Measurements from ENCODE around the gene SLC6A6. TPM values are rescaled to one million over a fixed set of nuclear protein-coding genes. Genes with fewer than 3 reads are reported as not detected.

Gene SLC6A6
- total RNA-seq, 2 experiments from 2014 or later = 27.8 to 31.2 TPM

GRCh38 chr3:14474363-14475081 is 72.1 kb downstream of the SLC6A6 start:
- no peaks in the 10 kb centered on the region for H3K27me3 ChIP-seq (ENCODE audit: control insufficient read depth in 1 of 2, insufficient read depth in 2 of 2, low read length in 2 of 2)
- CTCF ChIA-PET = no interaction called here
- intact Hi-C loops (cut with DNase I, micrococcal nuclease) = no loop called here
- POLR2A ChIA-PET = no interaction called here
- H3K4me1 ChIP-seq (ENCODE audit: insufficient read depth, low read length) = no peaks in the 10 kb centered on the region
- H3K36me3 ChIP-seq (ENCODE audit: insufficient read depth, low read length) = peaks cover 93% of the 10 kb centered on the region
- TF ChIP-seq CTCF (IDR thresholded peaks at IDR 0.05) = no peak
- Mint-ChIP-seq H3K4me3 (no peak overlapping the region), H3K4me1 (ENCODE audit: low read depth) (no peaks in the 10 kb centered on the region), H3K9me3 (no peaks in the 10 kb centered on the region), H3K27ac (no peak overlapping the region), H3K27me3 (no peaks in the 10 kb centered on the region), H3K36me3 (ENCODE audit: low read depth) (peaks cover 66% of the 10 kb centered on the region)
- no peaks in the 10 kb centered on the region for H3K9me3 ChIP-seq (ENCODE audit: control insufficient read depth in 1 of 2, insufficient read depth in 1 of 2, low read length in 2 of 2)
- H3K27ac ChIP-seq (ENCODE audit: low read depth in 1 of 2, low read length in 2 of 2) = no peak overlapping the region
- ATAC-seq (ENCODE audit: poor library complexity) (no peak), DNase-seq (no peak)
- no peak overlapping the region for H3K4me3 ChIP-seq (ENCODE audit: low read length)

GRCh38 chr3:14475621-14476020 is 73.2 kb downstream of the SLC6A6 start:
- ChIA-PET POLR2A (no interaction called here), CTCF (no interaction called here)
- H3K4me1 Mint-ChIP-seq (ENCODE audit: low read depth) = no peaks in the 10 kb centered on the region
- no peak for ATAC-seq (ENCODE audit: poor library complexity)
- intact Hi-C loops (cut with DNase I, micrococcal nuclease) = no loop called here
- H3K9me3 ChIP-seq (ENCODE audit: control insufficient read depth in 1 of 2, insufficient read depth in 1 of 2, low read length in 2 of 2) = no peaks in the 10 kb centered on the region
- no peak overlapping the region for H3K27ac ChIP-seq (ENCODE audit: low read depth in 1 of 2, low read length in 2 of 2)
- no peaks in the 10 kb centered on the region for H3K27me3 ChIP-seq (ENCODE audit: control insufficient read depth in 1 of 2, insufficient read depth in 2 of 2, low read length in 2 of 2)
- no peaks in the 10 kb centered on the region for H3K27me3 Mint-ChIP-seq
- H3K4me1 ChIP-seq (ENCODE audit: insufficient read depth, low read length) = no peaks in the 10 kb centered on the region
- no peak for TF ChIP-seq CTCF (IDR thresholded peaks at IDR 0.05)
- peaks cover 95% of the 10 kb centered on the region for H3K36me3 ChIP-seq (ENCODE audit: insufficient read depth, low read length)
- no peak overlapping the region for H3K27ac Mint-ChIP-seq
- H3K36me3 Mint-ChIP-seq (ENCODE audit: low read depth) = peaks cover 67% of the 10 kb centered on the region
- no peak for DNase-seq
- H3K9me3 Mint-ChIP-seq = no peaks in the 10 kb centered on the region
- H3K4me3 ChIP-seq (ENCODE audit: low read length) = no peak overlapping the region
- H3K4me3 Mint-ChIP-seq = no peak overlapping the region

DNA sequence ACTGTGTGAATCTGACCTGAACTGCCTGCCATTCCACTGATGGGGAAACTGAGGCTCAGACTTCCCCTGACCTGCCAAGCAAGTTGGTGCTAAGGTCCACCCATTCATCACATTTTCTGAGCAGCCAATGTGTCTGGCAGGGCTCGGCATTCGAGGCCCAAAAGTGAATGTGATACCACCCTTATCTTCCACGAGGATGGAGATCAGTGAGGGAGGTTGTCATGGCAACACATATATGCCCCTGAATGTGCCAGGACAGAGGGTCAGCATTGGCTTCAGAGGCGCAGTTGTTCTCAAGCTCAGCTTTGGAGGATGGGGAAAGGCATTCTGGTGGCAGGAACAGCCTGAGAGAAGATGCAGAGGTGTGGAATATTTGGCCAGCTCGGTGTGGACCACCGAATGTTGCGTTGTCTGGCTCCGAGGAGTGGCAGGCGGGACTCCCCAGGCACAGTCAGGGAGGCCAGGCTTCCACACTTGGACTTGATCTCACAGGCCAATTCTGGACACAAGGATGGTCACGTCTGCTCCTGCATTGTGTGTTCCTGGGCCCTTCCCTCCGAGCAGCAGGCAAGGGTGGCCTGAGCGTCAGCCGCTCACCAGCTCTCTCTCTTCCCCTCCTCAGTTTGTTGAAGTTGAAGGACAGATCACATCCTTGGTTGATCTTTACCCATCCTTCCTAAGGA is 74.3 kb downstream of the SLC6A6 start:
- Mint-ChIP-seq H3K4me1 (ENCODE audit: low read depth) (no peaks in the 10 kb centered on the region), H3K27me3 (no peaks in the 10 kb centered on the region), H3K4me3 (no peak overlapping the region), H3K36me3 (ENCODE audit: low read depth) (peaks cover 73% of the 10 kb centered on the region), H3K9me3 (no peaks in the 10 kb centered on the region), H3K27ac (no peak overlapping the region)
- ATAC-seq (ENCODE audit: poor library complexity) = no peak
- no peak for DNase-seq
- intact Hi-C loops (cut with DNase I, micrococcal nuclease) = no loop called here
- Histone ChIP-seq H3K27ac (ENCODE audit: low read depth in 1 of 2, low read length in 2 of 2) (no peak overlapping the region), H3K9me3 (ENCODE audit: control insufficient read depth in 1 of 2, insufficient read depth in 1 of 2, low read length in 2 of 2) (no peaks in the 10 kb centered on the region), H3K36me3 (ENCODE audit: insufficient read depth, low read length) (peaks cover 95% of the 10 kb centered on the region), H3K4me3 (ENCODE audit: low read length) (no peak overlapping the region), H3K4me1 (ENCODE audit: insufficient read depth, low read length) (no peaks in the 10 kb centered on the region), H3K27me3 (ENCODE audit: control insufficient read depth in 1 of 2, insufficient read depth in 2 of 2, low read length in 2 of 2) (no peaks in the 10 kb centered on the region)
- ChIA-PET POLR2A (no interaction called here), CTCF (no interaction called here)
- no peak for TF ChIP-seq CTCF (IDR thresholded peaks at IDR 0.05)

Measured in CD4-positive, alpha-beta T cell (primary cell).